DMS79 treated with DMSO at 0.1 percent for 48 hours (cell line): ENCODE data around the gene SRPK2.
"Not testable (repeated sequence)": the region's sequence is repeated elsewhere in the genome, so short reads cannot be mapped to it uniquely, and the experiment has no call there.

Experiments
- DNase-seq: peaks from one replicate; lab custom pipeline; 2025; lab: John Stamatoyannopoulos, UW

The SRPK2 gene

GRCh38 chr7:105224884-105225651 is 163.7 kb downstream of the SRPK2 start:
- no peak for DNase-seq

- no peak for DNase-seq
These were observed 165.8 kb downstream of the SRPK2 start for GRCh38 chr7:105222953-105223352.

GRCh38 chr7:105219771-105220160 is 169.0 kb downstream of the SRPK2 start:
- DNase-seq = no peak

GRCh38 chr7:105218939-105219770 is 169.6 kb downstream of the SRPK2 start:
- no peak for DNase-seq

GRCh38 chr7:105218215-105218614 is 170.5 kb downstream of the SRPK2 start:
- DNase-seq = no peak

GRCh38 chr7:105216786-105217185 is 171.9 kb downstream of the SRPK2 start:
- no peak for DNase-seq

GRCh38 chr7:105215821-105216220 is 172.9 kb downstream of the SRPK2 start:
- DNase-seq = no peak

DNA sequence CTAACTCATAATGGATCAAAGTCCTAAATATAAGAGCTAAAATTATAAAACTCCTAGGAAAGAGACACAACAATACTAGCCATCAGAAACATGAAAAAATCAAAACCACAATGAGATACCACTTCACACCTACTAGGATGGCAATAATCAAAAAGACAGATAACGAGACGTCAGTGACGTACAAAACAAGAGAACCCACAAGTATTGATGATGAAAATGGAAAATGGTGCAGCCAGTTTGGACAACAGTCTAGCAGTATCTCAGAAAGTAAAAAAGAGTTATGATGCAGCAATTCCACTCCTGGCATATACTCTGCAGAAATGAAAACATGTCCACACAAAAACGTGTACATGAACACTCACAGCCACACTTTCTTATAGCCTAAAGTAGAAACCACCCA is 173.5 kb downstream of the SRPK2 start:
- DNase-seq = no peak

- no peak for DNase-seq
These were observed 175.1 kb downstream of the SRPK2 start for GRCh38 chr7:105213611-105214010.

- DNase-seq = no peak
These were observed 176.5 kb downstream of the SRPK2 start for GRCh38 chr7:105212212-105212611.

GRCh38 chr7:105210721-105211205 is 178.0 kb downstream of the SRPK2 start:
- no peak for DNase-seq

GRCh38 chr7:105209870-105210269 is 178.9 kb downstream of the SRPK2 start:
- no peak for DNase-seq

- no peak for DNase-seq
These were observed 179.3 kb downstream of the SRPK2 start for GRCh38 chr7:105209433-105209832.

DNA sequence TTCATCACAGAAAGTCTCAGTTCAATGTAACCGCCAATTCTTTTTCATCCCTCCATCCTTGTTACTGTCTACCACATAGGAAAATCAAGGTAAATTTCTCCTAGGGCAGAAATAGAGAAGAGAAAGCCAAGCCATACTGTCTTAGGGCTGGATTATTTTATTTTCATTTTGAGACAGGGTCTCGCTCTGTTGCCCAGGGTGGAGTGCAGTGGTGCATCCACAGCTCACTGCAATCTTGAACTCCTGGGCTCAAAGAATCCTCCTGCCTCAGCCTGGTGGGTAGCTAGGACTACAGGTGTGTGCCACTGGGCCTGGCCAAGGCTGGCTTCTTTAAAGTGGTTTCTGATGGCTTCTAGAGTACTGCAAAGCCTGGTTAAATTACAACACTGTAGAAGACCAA is 181.7 kb downstream of the SRPK2 start:
- DNase-seq = no peak

- no peak for DNase-seq
These were observed 183.0 kb downstream of the SRPK2 start for GRCh38 chr7:105205592-105206237.

DNA sequence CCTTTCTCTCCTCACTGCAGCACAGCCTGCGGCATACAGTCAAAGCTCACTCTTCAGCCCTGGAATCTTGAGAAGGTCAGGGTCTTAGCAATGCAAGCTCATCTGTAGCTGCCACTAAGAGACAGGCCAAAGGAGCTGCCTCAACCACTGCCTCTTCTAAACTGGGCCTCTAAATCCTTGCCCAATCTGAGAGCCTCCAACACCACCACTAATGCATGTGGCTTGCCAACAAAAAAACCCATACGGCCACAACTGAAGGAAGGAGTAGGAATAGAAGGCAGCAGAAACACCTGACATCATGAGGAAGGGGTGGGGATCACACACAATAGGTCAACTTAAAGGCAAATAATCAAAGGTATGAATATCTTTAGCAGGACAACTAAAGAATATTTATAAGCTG is 183.8 kb downstream of the SRPK2 start:
- DNase-seq = no peak

DNA sequence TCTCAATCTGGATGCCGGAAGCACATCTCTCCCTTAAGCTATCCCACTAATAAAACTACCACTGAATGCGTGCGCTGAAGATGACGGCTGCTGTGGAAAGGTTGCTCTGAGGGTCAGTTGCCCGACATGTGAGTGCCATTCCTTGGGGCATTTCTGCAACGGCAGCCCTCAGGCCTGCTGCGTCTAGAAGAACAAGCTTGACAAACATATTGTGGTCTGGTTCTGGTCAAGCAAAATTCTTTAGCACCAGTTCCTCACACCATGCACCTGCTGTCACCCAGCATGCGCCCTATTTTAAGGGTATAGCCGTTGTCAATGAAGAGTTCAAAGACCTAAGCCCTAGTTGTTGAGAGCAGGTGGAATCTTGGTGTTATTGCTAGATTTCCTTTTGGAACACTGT is 184.2 kb downstream of the SRPK2 start:
- DNase-seq = peak; percentile 7

GRCh38 chr7:105202616-105203015 is 186.1 kb downstream of the SRPK2 start:
- peak; percentile 25 for DNase-seq

- no peak for DNase-seq
These were observed 189.3 kb downstream of the SRPK2 start for GRCh38 chr7:105199386-105199785.

DNA sequence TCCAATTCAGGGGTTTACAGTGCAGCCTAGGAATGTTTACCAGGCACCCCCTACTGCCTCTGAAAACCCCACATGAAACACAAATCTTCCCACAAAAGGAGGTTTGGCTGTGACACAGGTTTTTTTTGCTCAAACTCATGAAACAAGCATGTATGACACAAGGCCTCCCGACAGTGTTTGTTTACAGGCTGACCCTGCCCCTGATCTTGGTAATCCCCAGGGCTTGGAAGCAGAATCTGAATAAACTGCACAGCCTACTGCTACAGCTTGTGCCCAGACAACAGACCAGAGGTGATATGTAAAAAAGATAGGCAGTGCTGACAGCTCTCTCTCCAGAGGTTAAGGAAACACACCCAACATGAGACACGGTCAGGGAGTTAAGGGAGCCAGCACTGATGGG is 190.5 kb downstream of the SRPK2 start:
- no peak for DNase-seq

DNA sequence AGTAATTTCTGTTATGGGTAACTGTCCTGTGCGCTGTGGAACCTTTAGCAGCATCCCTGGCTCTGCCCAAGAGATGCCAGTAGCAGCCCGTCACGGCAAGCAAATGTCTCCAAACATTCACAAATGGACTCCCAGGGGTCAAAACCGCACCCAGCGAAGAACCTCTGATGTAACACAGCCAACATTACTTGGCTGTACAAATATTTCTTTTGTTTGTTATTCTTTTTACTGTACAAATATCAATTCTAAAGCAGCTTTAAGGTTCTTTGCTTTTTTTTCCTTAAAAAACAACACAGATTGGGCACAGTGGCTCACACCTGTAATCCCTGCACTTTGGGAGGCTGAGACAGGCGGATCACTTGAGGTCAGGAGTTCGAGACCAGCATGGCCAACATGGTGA is 192.2 kb downstream of the SRPK2 start:
- no peak for DNase-seq

GRCh38 chr7:105195891-105196290 is 192.8 kb downstream of the SRPK2 start:
- no peak for DNase-seq

DNA sequence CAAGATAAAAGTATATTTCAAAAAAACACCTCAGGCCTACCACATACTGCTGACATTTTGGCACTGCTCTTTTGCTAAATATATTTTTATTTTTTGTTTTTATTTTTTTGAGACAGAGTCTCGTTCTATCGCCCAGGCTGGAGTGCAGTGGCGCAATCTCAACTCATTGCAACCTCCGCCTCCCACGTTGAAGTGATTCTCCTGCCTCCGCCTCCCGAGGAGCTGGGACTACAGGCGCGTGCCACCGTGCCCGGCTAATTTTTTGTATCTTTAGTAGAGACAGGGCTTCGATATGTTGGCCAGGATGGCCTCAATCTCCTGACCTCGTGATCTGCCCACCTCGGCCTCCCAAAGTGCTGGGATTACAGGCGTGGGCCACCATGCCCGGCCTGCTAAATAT is 193.8 kb downstream of the SRPK2 start:
- not testable (repeated sequence) for DNase-seq
